ENCODE data around the gene SLC44A4.

DNA sequence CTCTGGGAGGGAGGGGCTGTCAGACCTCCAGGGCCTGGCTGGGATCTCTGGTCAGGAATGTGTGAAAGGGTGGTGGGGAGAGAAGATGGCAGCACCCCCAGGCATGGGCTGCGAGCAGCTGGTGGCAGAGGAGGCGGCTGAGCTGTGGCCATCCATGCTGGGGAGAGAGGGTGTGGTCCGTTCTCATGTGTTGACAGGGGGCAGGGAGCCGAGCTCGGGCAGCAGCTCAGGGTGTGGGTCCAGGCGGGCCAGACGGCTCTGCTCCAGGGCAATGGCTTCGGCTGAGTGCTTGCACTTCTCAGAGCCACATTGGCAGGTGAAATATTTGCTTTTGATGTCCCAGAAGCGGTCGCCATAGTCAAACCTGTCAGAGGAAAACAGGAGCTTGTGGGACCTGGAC, 1.1 kb upstream of the SLC44A4 start:
- TF ChIP-seq, protein P1, sequence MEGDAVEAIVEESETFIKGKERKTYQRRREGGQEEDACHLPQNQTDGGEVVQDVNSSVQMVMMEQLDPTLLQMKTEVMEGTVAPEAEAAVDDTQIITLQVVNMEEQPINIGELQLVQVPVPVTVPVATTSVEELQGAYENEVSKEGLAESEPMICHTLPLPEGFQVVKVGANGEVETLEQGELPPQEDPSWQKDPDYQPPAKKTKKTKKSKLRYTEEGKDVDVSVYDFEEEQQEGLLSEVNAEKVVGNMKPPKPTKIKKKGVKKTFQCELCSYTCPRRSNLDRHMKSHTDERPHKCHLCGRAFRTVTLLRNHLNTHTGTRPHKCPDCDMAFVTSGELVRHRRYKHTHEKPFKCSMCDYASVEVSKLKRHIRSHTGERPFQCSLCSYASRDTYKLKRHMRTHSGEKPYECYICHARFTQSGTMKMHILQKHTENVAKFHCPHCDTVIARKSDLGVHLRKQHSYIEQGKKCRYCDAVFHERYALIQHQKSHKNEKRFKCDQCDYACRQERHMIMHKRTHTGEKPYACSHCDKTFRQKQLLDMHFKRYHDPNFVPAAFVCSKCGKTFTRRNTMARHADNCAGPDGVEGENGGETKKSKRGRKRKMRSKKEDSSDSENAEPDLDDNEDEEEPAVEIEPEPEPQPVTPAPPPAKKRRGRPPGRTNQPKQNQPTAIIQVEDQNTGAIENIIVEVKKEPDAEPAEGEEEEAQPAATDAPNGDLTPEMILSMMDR (IDR thresholded peaks at IDR 0.05; ENCODE audit: borderline replicate concordance, extremely low read depth, low read length, poor library complexity, severe bottlenecking) = no peak
- TF ChIP-seq EZH2 (IDR thresholded peaks at IDR 0.05; ENCODE audit: borderline replicate concordance, low read depth, low read length, severe bottlenecking) = no peak

All from DND-41 (cell line).